Esophagus squamous epithelium (tissue), 5 donors: ENCODE results near the gene FILIP1L. TPM values are rescaled to one million over a fixed set of nuclear protein-coding genes. Genes with fewer than 3 reads are reported as not detected.

ENCODE experiments used
- DNase-seq: peaks from one replicate; lab custom pipeline; 2025; lab: John Stamatoyannopoulos, UW
- H3K27ac ChIP-seq, 4 donors: fragments of 200-600 bp; sonication (generic); one replicate each; pipeline ENCODE4 v1.5.1; 2016 to 2019; ENCODE audit warnings: mild to moderate bottlenecking in 1 of 4
- H3K27me3 ChIP-seq, 4 donors: fragments of 200-600 bp; sonication (generic); 1 replicate in 3 of 4; 2 replicates in 1 of 4; pipeline versions ENCODE4 v1.5.1 to v1.6.0; 2017 to 2021; ENCODE audit warnings: antibody characterized with exemption in 1 of 4
- H3K36me3 ChIP-seq, 3 donors: fragments of 200-600 bp; sonication (generic); one replicate each; pipeline ENCODE4 v1.5.1; 2016 to 2019
- H3K4me1 ChIP-seq, 3 donors: fragments of 200-600 bp; sonication (generic); one replicate each; pipeline ENCODE4 v1.5.1; 2017 to 2019
- H3K4me3 ChIP-seq, 4 donors: fragments of 200-600 bp; sonication (generic); 1 replicate in 3 of 4; 2 replicates in 1 of 4; pipeline ENCODE4 v1.5.1; 2016 to 2019; ENCODE audit warnings: mild to moderate bottlenecking in 2 of 4, moderate library complexity in 1 of 4
- H3K9me3 ChIP-seq, 3 donors: fragments of 200-600 bp; sonication (generic); one replicate each; pipeline ENCODE4 v1.5.1; 2016 to 2019
- POLR2A ChIP-seq, 4 donors: fragments of 450-650 bp; IDR thresholded peaks; one replicate each; pipeline ENCODE4 v1.6.1; 2017; ENCODE audit warnings: antibody characterized with exemption in 4 of 4, mild to moderate bottlenecking in 4 of 4, moderate library complexity in 3 of 4
- WGBS, 2 donors: methylation state at CpG; one replicate each; pipeline ENCODE4 v1.1.5; 2018; 5-methylcytosine and 5-hydroxymethylcytosine counted together
- intact Hi-C: fragments of 100-400 bp; cut with DNase I; formaldehyde crosslinking; loops from one replicate; pipeline ENCODE4 v1.15.0; 2022
- total RNA-seq, 4 donors: library from RNA; depleted of rRNA; stranded (reverse); fragments of >200 nt; gene quantifications; one replicate each; pipeline ENCODE4 v1.1.0, GENCODE V29; 2016
- TF ChIP-seq, protein P1 (sequence below), 6 experiments: fragments of 450-650 bp in 4 of 6; fragments of 200-600 bp in 2 of 6; sonication (generic) in 2 of 6; IDR thresholded peaks; one replicate each; pipeline ENCODE4 v1.5.1; 2016 to 2019; ENCODE audit warnings: antibody characterized with exemption in 6 of 6, mild to moderate bottlenecking in 4 of 6, moderate library complexity in 4 of 6
- donor health status: DM: yes; HTN: yes; CAD: no.

Gene FILIP1L
- total RNA-seq = 10 to 100 TPM in 2 of 4 donors, 1 to 10 TPM in 2; 2.5 to 23.5 (median 10.7) TPM

DNA sequence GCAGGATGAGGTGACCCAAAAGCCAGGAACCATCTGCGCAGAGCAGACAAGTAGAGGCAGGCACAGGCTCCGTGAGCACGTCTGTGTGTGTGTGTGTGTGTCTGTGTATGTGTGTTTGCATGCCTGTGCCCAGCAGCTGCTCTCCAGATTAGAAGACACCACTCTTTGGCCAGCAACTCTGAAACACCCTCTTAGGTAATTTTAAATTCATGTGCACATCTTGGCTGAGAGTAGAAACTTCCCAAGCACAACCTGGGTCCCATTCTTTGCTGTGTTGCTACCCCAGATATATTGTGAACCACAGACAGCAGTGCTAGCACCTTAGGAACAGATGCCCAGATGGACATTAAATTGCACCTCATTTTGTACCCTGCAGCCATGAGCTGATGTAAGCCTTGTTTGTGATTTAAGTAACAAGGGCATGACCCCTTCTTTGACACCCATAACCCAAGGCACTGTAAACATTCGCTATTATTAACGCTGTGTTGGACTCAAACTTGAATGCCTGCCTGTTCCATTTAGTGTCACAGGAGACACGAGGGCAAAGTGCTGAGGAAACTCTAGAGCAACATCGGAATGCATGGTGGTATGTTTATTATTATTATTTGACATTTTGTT lies at the start of gene FILIP1L:
Gene FILIP1L (minus strand): TSS at position 89 of the 618 bp plus-strand sequence.
- H3K36me3 ChIP-seq = no peaks in the 10 kb centered on the region
- H3K27me3 ChIP-seq = no peaks in the 10 kb centered on the region
- no peak within 1 kb of the TSS for H3K4me3 ChIP-seq
- TF ChIP-seq, protein P1, sequence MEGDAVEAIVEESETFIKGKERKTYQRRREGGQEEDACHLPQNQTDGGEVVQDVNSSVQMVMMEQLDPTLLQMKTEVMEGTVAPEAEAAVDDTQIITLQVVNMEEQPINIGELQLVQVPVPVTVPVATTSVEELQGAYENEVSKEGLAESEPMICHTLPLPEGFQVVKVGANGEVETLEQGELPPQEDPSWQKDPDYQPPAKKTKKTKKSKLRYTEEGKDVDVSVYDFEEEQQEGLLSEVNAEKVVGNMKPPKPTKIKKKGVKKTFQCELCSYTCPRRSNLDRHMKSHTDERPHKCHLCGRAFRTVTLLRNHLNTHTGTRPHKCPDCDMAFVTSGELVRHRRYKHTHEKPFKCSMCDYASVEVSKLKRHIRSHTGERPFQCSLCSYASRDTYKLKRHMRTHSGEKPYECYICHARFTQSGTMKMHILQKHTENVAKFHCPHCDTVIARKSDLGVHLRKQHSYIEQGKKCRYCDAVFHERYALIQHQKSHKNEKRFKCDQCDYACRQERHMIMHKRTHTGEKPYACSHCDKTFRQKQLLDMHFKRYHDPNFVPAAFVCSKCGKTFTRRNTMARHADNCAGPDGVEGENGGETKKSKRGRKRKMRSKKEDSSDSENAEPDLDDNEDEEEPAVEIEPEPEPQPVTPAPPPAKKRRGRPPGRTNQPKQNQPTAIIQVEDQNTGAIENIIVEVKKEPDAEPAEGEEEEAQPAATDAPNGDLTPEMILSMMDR (IDR thresholded peaks at IDR 0.05) = no peak
- no peak for TF ChIP-seq POLR2A (IDR thresholded peaks at IDR 0.05)
- no peaks in the 10 kb centered on the region for H3K9me3 ChIP-seq
- WGBS, 2 donors = 60% methylated on average over 4 to 6 of the region's 7 CpGs
- DNase-seq = no peak
- no peak within 1 kb of the TSS for H3K27ac ChIP-seq
- intact Hi-C loops = no loop called here
- H3K4me1 ChIP-seq = peaks cover 0 to 8% (median 0%) of the 10 kb centered on the region in 3 donors

DNA sequence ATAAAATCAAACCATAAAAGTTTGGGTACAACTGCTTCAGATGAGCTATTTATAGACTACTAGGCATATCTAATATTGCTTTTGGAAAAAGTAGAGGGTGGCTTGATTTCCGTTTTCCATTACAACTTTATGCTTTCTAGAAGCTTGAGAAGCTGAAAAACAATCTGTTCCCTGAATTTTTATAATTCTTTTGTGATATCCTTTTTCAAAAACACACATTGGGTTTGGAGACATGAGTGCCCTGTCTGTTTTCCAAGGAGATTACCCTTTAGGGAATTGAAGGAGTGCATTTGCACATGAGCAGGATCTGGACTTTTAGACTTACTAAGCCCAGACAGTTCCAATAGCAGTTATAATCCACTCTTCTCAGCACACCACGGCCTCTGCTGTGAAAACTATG lies 49.5 kb upstream of the FILIP1L start:
- WGBS, 2 donors = 69 to 80% methylated on average over 2 of the region's 2 CpGs
- Histone ChIP-seq H3K27me3 (no peaks in the 10 kb centered on the region), H3K27ac (peak overlapping the region in 3 of 4 donors; percentile 20 to 60 (median 38)), H3K4me1 (peaks cover 2 to 16% (median 8%) of the 10 kb centered on the region in 3 donors), H3K4me3 (no peak overlapping the region), H3K9me3 (no peaks in the 10 kb centered on the region), H3K36me3 (peaks cover 0 to 5% (median 0%) of the 10 kb centered on the region in 3 donors)
- TF ChIP-seq, protein P1 (IDR thresholded peaks at IDR 0.05) = no peak
- no peak for TF ChIP-seq POLR2A (IDR thresholded peaks at IDR 0.05)
- no peak for DNase-seq
- intact Hi-C loops = no loop called here

DNA sequence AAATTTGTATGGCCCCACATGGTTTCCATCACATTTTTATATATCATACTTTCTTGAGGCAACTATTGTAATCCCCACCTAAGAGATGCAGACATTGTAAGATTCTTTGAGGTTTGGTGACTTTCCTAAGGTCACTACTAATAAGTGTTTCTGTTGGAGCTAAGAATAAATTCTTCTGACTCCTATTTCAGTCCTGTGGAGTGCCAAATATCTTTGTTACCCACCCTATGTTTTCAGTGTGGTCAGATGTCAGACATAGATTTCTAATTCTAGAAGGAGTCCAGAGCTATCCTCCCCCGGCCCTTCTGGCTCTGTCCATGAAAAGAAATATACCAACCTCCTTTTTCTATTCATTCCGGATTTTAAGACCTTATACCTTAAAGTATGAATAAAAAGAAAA lies 46.2 kb upstream of the FILIP1L start:
- DNase-seq = no peak
- Histone ChIP-seq H3K27ac (peak overlapping the region in 1 of 4 donors; percentile 53), H3K4me3 (no peak overlapping the region), H3K27me3 (no peaks in the 10 kb centered on the region), H3K9me3 (no peaks in the 10 kb centered on the region), H3K36me3 (no peaks in the 10 kb centered on the region), H3K4me1 (peaks cover 4 to 18% (median 8%) of the 10 kb centered on the region in 3 donors)
- no peak for TF ChIP-seq POLR2A (IDR thresholded peaks at IDR 0.05)
- TF ChIP-seq, protein P1 (IDR thresholded peaks at IDR 0.05) = no peak
- 89 to 97% methylated on average over 2 of the region's 2 CpGs for WGBS, 2 donors
- intact Hi-C loops = no loop called here

DNA sequence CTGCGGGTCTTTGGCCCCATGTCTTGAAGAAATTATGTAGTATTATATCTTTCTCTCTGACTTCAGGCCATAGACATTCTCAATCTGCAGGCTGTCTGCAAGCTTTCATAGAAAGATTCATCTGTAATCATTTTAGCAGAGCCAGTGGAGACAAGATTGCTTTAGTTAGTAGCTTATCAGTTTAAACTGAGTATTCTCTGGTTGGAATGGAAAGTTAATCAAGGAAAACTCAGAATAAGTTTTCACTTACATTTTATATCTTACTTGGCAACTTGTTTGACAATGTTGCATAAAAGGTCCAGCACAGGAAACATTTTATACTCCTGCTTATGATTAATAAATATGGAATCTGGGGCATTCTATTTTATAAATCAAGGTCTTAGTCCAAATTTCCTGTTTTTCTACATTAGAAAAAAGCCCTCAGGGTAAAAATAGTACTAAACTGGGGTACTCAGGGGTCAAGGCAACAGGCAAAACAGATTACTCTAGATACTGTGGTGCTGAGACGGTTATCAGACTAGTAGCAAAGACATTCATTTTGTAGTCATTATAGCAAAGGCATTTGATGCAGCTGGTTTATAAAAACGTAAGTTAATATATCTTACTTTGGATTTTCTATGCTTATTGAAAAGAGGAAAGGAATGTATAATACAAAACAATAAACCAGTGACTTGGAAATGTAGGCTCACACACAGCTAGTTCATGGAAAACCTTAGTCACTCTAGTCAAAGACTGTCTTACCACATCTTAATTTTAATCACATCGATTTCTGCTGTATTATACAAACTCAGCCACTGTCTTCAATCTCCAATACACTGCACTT lies 45.2 kb upstream of the FILIP1L start:
- Histone ChIP-seq H3K4me3 (no peak overlapping the region), H3K36me3 (no peaks in the 10 kb centered on the region), H3K27me3 (no peaks in the 10 kb centered on the region), H3K4me1 (peaks cover 4 to 18% (median 8%) of the 10 kb centered on the region in 3 donors), H3K27ac (peak overlapping the region in 3 of 4 donors; percentile 53 to 75 (median 55)), H3K9me3 (no peaks in the 10 kb centered on the region)
- intact Hi-C loops = no loop called here
- 44 to 52% methylated on average over 4 of the region's 4 CpGs for WGBS, 2 donors
- no peak for DNase-seq
- TF ChIP-seq, protein P1 (IDR thresholded peaks at IDR 0.05) = no peak
- TF ChIP-seq POLR2A (IDR thresholded peaks at IDR 0.05) = no peak

DNA sequence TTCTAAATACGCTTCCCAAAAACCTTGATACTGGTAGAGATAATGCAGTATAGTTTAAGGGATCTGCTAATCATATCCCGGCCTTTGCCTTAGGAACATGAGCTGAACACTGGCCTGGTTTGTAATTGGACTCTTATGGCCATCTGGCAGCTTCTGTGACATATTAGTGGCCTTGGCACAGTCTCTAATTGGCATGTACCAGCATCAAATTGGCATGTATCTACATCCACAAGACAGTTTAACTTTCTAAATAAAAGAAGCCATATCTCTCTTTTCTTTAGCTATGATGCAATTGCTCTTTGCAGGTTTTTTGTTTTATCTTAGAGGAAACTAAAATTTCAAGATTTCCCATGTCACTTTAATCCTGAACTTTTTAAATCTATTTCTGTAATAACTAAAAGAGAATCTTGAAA lies 44.6 kb upstream of the FILIP1L start:
- TF ChIP-seq, protein P1 (IDR thresholded peaks at IDR 0.05) = no peak
- TF ChIP-seq POLR2A (IDR thresholded peaks at IDR 0.05) = no peak
- no peaks in the 10 kb centered on the region for H3K9me3 ChIP-seq
- 72 to 97% methylated on average over 2 of the region's 2 CpGs for WGBS, 2 donors
- no peak overlapping the region for H3K4me3 ChIP-seq
- H3K36me3 ChIP-seq = no peaks in the 10 kb centered on the region
- intact Hi-C loops = no loop called here
- H3K27ac ChIP-seq = peak overlapping the region in 2 of 4 donors; percentile 53 to 55
- peaks cover 4 to 18% (median 5%) of the 10 kb centered on the region in 3 donors for H3K4me1 ChIP-seq
- H3K27me3 ChIP-seq = no peaks in the 10 kb centered on the region
- DNase-seq = no peak
